CD4-positive, alpha-beta T cell treated with Interleukin-1 beta for 1 hour (primary cell): ENCODE results near the gene PDE4D.
A peak's percentile ranks its signal among the peaks of the same experiment; 100 is the strongest.
"Not testable (repeated sequence)": the region's sequence is repeated elsewhere in the genome, so short reads cannot be mapped to it uniquely, and the experiment has no call there.

Source experiments
- DNase-seq, 2 donors: peaks; one replicate each; pipeline ENCODE4 v3.0.0-alpha.2; 2020 to 2022

The PDE4D gene

GRCh38 chr5:59798862-59799667 is 94.5 kb downstream of the PDE4D start:
- DNase-seq, result no peak

- no peak for DNase-seq
These were observed 98.4 kb downstream of the PDE4D start for GRCh38 chr5:59795141-59795540.

GRCh38 chr5:59792983-59793585 is 100.4 kb downstream of the PDE4D start:
- no peak for DNase-seq

GRCh38 chr5:59791617-59792016 is 101.9 kb downstream of the PDE4D start:
- DNase-seq, result no peak

- no peak for DNase-seq
These were observed 102.6 kb downstream of the PDE4D start for GRCh38 chr5:59790776-59791475.

GRCh38 chr5:59790376-59790775 is 103.2 kb downstream of the PDE4D start:
- peak in 1 of 2 donors; percentile 23 for DNase-seq

GRCh38 chr5:59789894-59790293 is 103.6 kb downstream of the PDE4D start:
- no peak for DNase-seq

- DNase-seq, result no peak
These were observed 104.3 kb downstream of the PDE4D start for GRCh38 chr5:59789197-59789596.

GRCh38 chr5:59786334-59786805 is 107.2 kb downstream of the PDE4D start:
- no peak for DNase-seq

- no peak for DNase-seq
These were observed 107.7 kb downstream of the PDE4D start for GRCh38 chr5:59785676-59786333.

GRCh38 chr5:59784708-59785107 is 108.8 kb downstream of the PDE4D start:
- DNase-seq, result not testable (repeated sequence)

- no peak for DNase-seq
These were observed 110.3 kb downstream of the PDE4D start for GRCh38 chr5:59783264-59783663.

GRCh38 chr5:59782856-59783255 is 110.7 kb downstream of the PDE4D start:
- DNase-seq, result no peak

GRCh38 chr5:59779453-59779852 is 114.1 kb downstream of the PDE4D start:
- no peak for DNase-seq

- no peak for DNase-seq
These were observed 116.5 kb downstream of the PDE4D start for GRCh38 chr5:59777028-59777427.

- DNase-seq, result no peak
These were observed 120.2 kb downstream of the PDE4D start for GRCh38 chr5:59773294-59773693.

GRCh38 chr5:59772757-59773156 is 120.8 kb downstream of the PDE4D start:
- no peak for DNase-seq

- DNase-seq, result no peak
These were observed 121.3 kb downstream of the PDE4D start for GRCh38 chr5:59772206-59772605.

- no peak for DNase-seq
These were observed 122.6 kb downstream of the PDE4D start for GRCh38 chr5:59770953-59771352.

- no peak for DNase-seq
These were observed 123.7 kb downstream of the PDE4D start for GRCh38 chr5:59769832-59770231.

GRCh38 chr5:59769041-59769360 is 124.5 kb downstream of the PDE4D start:
- no peak for DNase-seq

GRCh38 chr5:59768152-59769040 is 125.1 kb downstream of the PDE4D start:
- DNase-seq, result peak; percentile 7 to 46
